HG03280 (cell line): ENCODE measurements around the gene TBL1X.
"Not testable (repeated sequence)": the region's sequence is repeated elsewhere in the genome, so short reads cannot be mapped to it uniquely, and the experiment has no call there.

Experiments
- ATAC-seq: cut with Tn5 transposase; IDR thresholded peaks from one replicate; pipeline ENCODE4 v1.9.1; 2021; ENCODE audit warnings: mild to moderate bottlenecking, moderate library complexity; ENCODE audit not compliant: unreplicated experiment

The TBL1X gene

GRCh38 chrX:9532349-9532748 is 67.5 kb downstream of the TBL1X start:
- ATAC-seq: no peak

- no peak for ATAC-seq
Observed at GRCh38 chrX:9533611-9534010, 68.8 kb downstream of the TBL1X start.

GRCh38 chrX:9534686-9535085 is 69.8 kb downstream of the TBL1X start:
- ATAC-seq: no peak

- ATAC-seq: no peak
Observed at GRCh38 chrX:9535101-9535500, 70.2 kb downstream of the TBL1X start.

- not testable (repeated sequence) for ATAC-seq
Observed at GRCh38 chrX:9536156-9536555, 71.3 kb downstream of the TBL1X start.

- ATAC-seq: no peak
Observed at GRCh38 chrX:9537781-9538180, 72.9 kb downstream of the TBL1X start.

GRCh38 chrX:9538544-9539045 is 73.7 kb downstream of the TBL1X start:
- no peak for ATAC-seq

- no peak for ATAC-seq
Observed at GRCh38 chrX:9539605-9540387, 74.9 kb downstream of the TBL1X start.

- no peak for ATAC-seq
Observed at GRCh38 chrX:9542106-9542760, 77.4 kb downstream of the TBL1X start.

- ATAC-seq: no peak
Observed at GRCh38 chrX:9542761-9543111, 77.9 kb downstream of the TBL1X start.

- ATAC-seq: no peak
Observed at GRCh38 chrX:9555354-9555753, 90.5 kb downstream of the TBL1X start.

GRCh38 chrX:9557091-9557490 is 92.2 kb downstream of the TBL1X start:
- no peak for ATAC-seq

- no peak for ATAC-seq
Observed at GRCh38 chrX:9557521-9557920, 92.7 kb downstream of the TBL1X start.

- no peak for ATAC-seq
Observed at GRCh38 chrX:9558615-9559014, 93.8 kb downstream of the TBL1X start.

- no peak for ATAC-seq
Observed at GRCh38 chrX:9560219-9560618, 95.4 kb downstream of the TBL1X start.

GRCh38 chrX:9561199-9561598 is 96.3 kb downstream of the TBL1X start:
- ATAC-seq: no peak

GRCh38 chrX:9562851-9563250 is 98.0 kb downstream of the TBL1X start:
- no peak for ATAC-seq

GRCh38 chrX:9566150-9566621 is 101.3 kb downstream of the TBL1X start:
- ATAC-seq: no peak

GRCh38 chrX:9569876-9570301 is 105.0 kb downstream of the TBL1X start:
- ATAC-seq: no peak

GRCh38 chrX:9573282-9574106 is 108.6 kb downstream of the TBL1X start:
- ATAC-seq: no peak

- ATAC-seq: no peak
Observed at GRCh38 chrX:9576059-9576458, 111.2 kb downstream of the TBL1X start.
